GM21447 (cell line): ENCODE results near the gene PLGRKT.
"Not testable (repeated sequence)": the region's sequence is repeated elsewhere in the genome, so short reads cannot be mapped to it uniquely, and the experiment has no call there.

Source experiments
- ATAC-seq: cut with Tn5 transposase; IDR thresholded peaks from one replicate; pipeline ENCODE4 v1.9.1; 2021; ENCODE audit not compliant: unreplicated experiment

The PLGRKT gene

GRCh38 chr9:5321058-5321457 lies 116.7 kb downstream of the PLGRKT start:
- no peak for ATAC-seq

GRCh38 chr9:5316406-5316805 lies 121.3 kb downstream of the PLGRKT start:
- ATAC-seq, result not testable (repeated sequence)

- ATAC-seq, result no peak
Measured at GRCh38 chr9:5315187-5315923, 122.4 kb downstream of the PLGRKT start.

DNA sequence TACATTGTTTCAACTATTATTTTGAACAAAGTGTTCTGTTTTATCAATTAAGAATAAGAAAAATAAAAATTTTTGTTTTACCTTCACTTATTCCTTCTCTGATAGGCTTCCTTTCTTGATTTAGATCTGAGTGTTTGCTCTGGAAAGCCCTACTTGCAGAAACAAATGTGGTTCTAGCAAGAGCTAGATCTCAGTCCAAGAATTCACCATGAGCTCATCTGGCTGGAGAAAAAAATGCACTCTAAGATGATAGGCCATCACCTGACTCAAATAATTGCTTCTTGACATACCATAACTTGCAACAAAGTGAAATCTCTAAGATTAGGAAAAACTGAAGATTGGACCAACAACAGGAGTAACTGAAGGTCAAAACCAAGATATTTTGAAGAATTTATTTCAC lies 126.9 kb downstream of the PLGRKT start:
- no peak for ATAC-seq
